Effector CD8-positive, alpha-beta T cell (primary cell): ENCODE results near the gene CRY2.
"Not testable (repeated sequence)": the region's sequence is repeated elsewhere in the genome, so short reads cannot be mapped to it uniquely, and the experiment has no call there.

ENCODE experiments used
- DNase-seq: peaks from one replicate; lab custom pipeline; 2025; lab: John Stamatoyannopoulos, UW
- total RNA-seq, 4 experiments: gene quantifications; one replicate each; lab custom pipeline; 2026; lab: John Stamatoyannopoulos, UW

Gene CRY2
- 65.4 to 96.2 (median 86.8) reads per million in 4 experiments for total RNA-seq

- peak; percentile 97 for DNase-seq
These were observed at the start of gene CRY2 for GRCh38 chr11:45846974-45847910. Gene CRY2, plus strand, starts transcription at chr11:45847475. Its CDS starts 16 bp downstream, at chr11:45847491.

- no peak for DNase-seq
These were observed 48.4 kb upstream of the CRY2 start for GRCh38 chr11:45798793-45799441.

- no peak for DNase-seq
These were observed 47.7 kb upstream of the CRY2 start for GRCh38 chr11:45799562-45799961.

- DNase-seq: no peak
These were observed 47.0 kb upstream of the CRY2 start for GRCh38 chr11:45800261-45800660.

- DNase-seq: no peak
These were observed 45.5 kb upstream of the CRY2 start for GRCh38 chr11:45801723-45802315.

- no peak for DNase-seq
These were observed 44.6 kb upstream of the CRY2 start for GRCh38 chr11:45802531-45803317.

- peak; percentile 54 for DNase-seq
These were observed 43.1 kb upstream of the CRY2 start for GRCh38 chr11:45803971-45804760.

GRCh38 chr11:45804761-45805304 lies 42.4 kb upstream of the CRY2 start, which contains the start of gene SLC35C1:
Gene SLC35C1, plus strand, starts transcription at chr11:45805149. Its CDS starts 653 bp downstream, at chr11:45805802.
- DNase-seq: peak; percentile 93

GRCh38 chr11:45805305-45806071 lies 41.8 kb upstream of the CRY2 start:
- no peak for DNase-seq

- DNase-seq: no peak
These were observed 41.0 kb upstream of the CRY2 start for GRCh38 chr11:45806072-45806933.

GRCh38 chr11:45806937-45807791 lies 40.1 kb upstream of the CRY2 start:
- DNase-seq: no peak

- no peak for DNase-seq
These were observed 39.5 kb upstream of the CRY2 start for GRCh38 chr11:45807792-45808238.

GRCh38 chr11:45808427-45808826 lies 38.8 kb upstream of the CRY2 start:
- DNase-seq: not testable (repeated sequence)

- no peak for DNase-seq
These were observed 37.5 kb upstream of the CRY2 start for GRCh38 chr11:45809456-45810395.

GRCh38 chr11:45810431-45811108 lies 36.7 kb upstream of the CRY2 start:
- DNase-seq: no peak

GRCh38 chr11:45811109-45811435 lies 36.2 kb upstream of the CRY2 start:
- DNase-seq: no peak
